ENCODE results near the gene LMF1.

The LMF1 gene

GRCh38 chr16:897701-898100 lies 73.1 kb downstream of the LMF1 start:
- Histone ChIP-seq H3K36me3 (ENCODE audit: low read length) (no peaks in the 10 kb centered on the region), H3K9me2 (replicated peaks; ENCODE audit: insufficient read depth, low read length) (no peaks in the 10 kb centered on the region), H2AFZ (ENCODE audit: low read depth, low read length, severe bottlenecking) (no peak overlapping the region), H3K4me2 (ENCODE audit: low read depth, low read length, poor library complexity, severe bottlenecking) (no peak overlapping the region), H3K9ac (ENCODE audit: low read length) (no peak overlapping the region), H3K4me3 (ENCODE audit: insufficient read depth, low read length, poor library complexity, severe bottlenecking) (no peak overlapping the region), H3K9me3 (ENCODE audit: insufficient read depth, low read length) (no peaks in the 10 kb centered on the region), H3K27ac (ENCODE audit: low read depth, low read length) (no peak overlapping the region), H3K79me2 (ENCODE audit: insufficient read depth, low read length) (no peaks in the 10 kb centered on the region), H3K27me3 (ENCODE audit: low read length) (no peaks in the 10 kb centered on the region), H4K20me1 (ENCODE audit: low read depth, low read length) (no peaks in the 10 kb centered on the region), H3F3A (ENCODE audit: insufficient read depth) (no peaks in the 10 kb centered on the region)
- no peak for TF ChIP-seq EZH2phosphoT487 (conservative IDR thresholded peaks at IDR 0.05; ENCODE audit: low read length)

GRCh38 chr16:897200-897543 lies 73.6 kb downstream of the LMF1 start:
- H3K36me3 ChIP-seq (ENCODE audit: low read length): no peaks in the 10 kb centered on the region
- TF ChIP-seq CTCF (IDR thresholded peaks at IDR 0.05; ENCODE audit: insufficient read depth, low read length, poor library complexity, severe bottlenecking): no peak
- no peak for TF ChIP-seq EZH2phosphoT487 (conservative IDR thresholded peaks at IDR 0.05; ENCODE audit: low read length)
- no peak overlapping the region for H3K27ac ChIP-seq (ENCODE audit: low read depth, low read length)
- no peaks in the 10 kb centered on the region for H3K79me2 ChIP-seq (ENCODE audit: insufficient read depth, low read length)
- no peak overlapping the region for H2AFZ ChIP-seq (ENCODE audit: low read depth, low read length, severe bottlenecking)
- H3K9me2 ChIP-seq (replicated peaks; ENCODE audit: insufficient read depth, low read length): no peaks in the 10 kb centered on the region
- H3K27me3 ChIP-seq (ENCODE audit: low read length): no peaks in the 10 kb centered on the region
- H3K9ac ChIP-seq (ENCODE audit: low read length): no peak overlapping the region
- no peaks in the 10 kb centered on the region for H3F3A ChIP-seq (ENCODE audit: insufficient read depth)
- no peak overlapping the region for H3K4me2 ChIP-seq (ENCODE audit: low read depth, low read length, poor library complexity, severe bottlenecking)
- H3K9me3 ChIP-seq (ENCODE audit: insufficient read depth, low read length): no peaks in the 10 kb centered on the region
- H3K4me3 ChIP-seq (ENCODE audit: insufficient read depth, low read length, poor library complexity, severe bottlenecking): no peak overlapping the region
- no peaks in the 10 kb centered on the region for H4K20me1 ChIP-seq (ENCODE audit: low read depth, low read length)

GRCh38 chr16:896261-897199 lies 74.3 kb downstream of the LMF1 start:
- no peaks in the 10 kb centered on the region for H3K36me3 ChIP-seq (ENCODE audit: low read length)
- H3K9ac ChIP-seq (ENCODE audit: low read length): no peak overlapping the region
- H3F3A ChIP-seq (ENCODE audit: insufficient read depth): no peaks in the 10 kb centered on the region
- no peaks in the 10 kb centered on the region for H3K9me3 ChIP-seq (ENCODE audit: insufficient read depth, low read length)
- no peak overlapping the region for H3K4me3 ChIP-seq (ENCODE audit: insufficient read depth, low read length, poor library complexity, severe bottlenecking)
- H3K4me2 ChIP-seq (ENCODE audit: low read depth, low read length, poor library complexity, severe bottlenecking): no peak overlapping the region
- no peaks in the 10 kb centered on the region for H4K20me1 ChIP-seq (ENCODE audit: low read depth, low read length)
- no peak overlapping the region for H2AFZ ChIP-seq (ENCODE audit: low read depth, low read length, severe bottlenecking)
- no peaks in the 10 kb centered on the region for H3K27me3 ChIP-seq (ENCODE audit: low read length)
- H3K9me2 ChIP-seq (replicated peaks; ENCODE audit: insufficient read depth, low read length): no peaks in the 10 kb centered on the region
- H3K79me2 ChIP-seq (ENCODE audit: insufficient read depth, low read length): no peaks in the 10 kb centered on the region
- H3K27ac ChIP-seq (ENCODE audit: low read depth, low read length): no peak overlapping the region
- TF ChIP-seq EZH2phosphoT487 (conservative IDR thresholded peaks at IDR 0.05; ENCODE audit: low read length) (no peak), CTCF (IDR thresholded peaks at IDR 0.05; ENCODE audit: insufficient read depth, low read length, poor library complexity, severe bottlenecking) (no peak)

- H3K4me2 ChIP-seq (ENCODE audit: low read depth, low read length, poor library complexity, severe bottlenecking): no peak overlapping the region
- no peaks in the 10 kb centered on the region for H3K27me3 ChIP-seq (ENCODE audit: low read length)
- H3K36me3 ChIP-seq (ENCODE audit: low read length): no peaks in the 10 kb centered on the region
- H3F3A ChIP-seq (ENCODE audit: insufficient read depth): no peaks in the 10 kb centered on the region
- TF ChIP-seq CTCF (IDR thresholded peaks at IDR 0.05; ENCODE audit: insufficient read depth, low read length, poor library complexity, severe bottlenecking): no peak
- TF ChIP-seq EZH2phosphoT487 (conservative IDR thresholded peaks at IDR 0.05; ENCODE audit: low read length): no peak
- no peak overlapping the region for H3K4me3 ChIP-seq (ENCODE audit: insufficient read depth, low read length, poor library complexity, severe bottlenecking)
- H3K9me2 ChIP-seq (replicated peaks; ENCODE audit: insufficient read depth, low read length): no peaks in the 10 kb centered on the region
- H3K9me3 ChIP-seq (ENCODE audit: insufficient read depth, low read length): no peaks in the 10 kb centered on the region
- no peaks in the 10 kb centered on the region for H3K79me2 ChIP-seq (ENCODE audit: insufficient read depth, low read length)
- no peak overlapping the region for H2AFZ ChIP-seq (ENCODE audit: low read depth, low read length, severe bottlenecking)
- no peak overlapping the region for H3K27ac ChIP-seq (ENCODE audit: low read depth, low read length)
- no peak overlapping the region for H3K9ac ChIP-seq (ENCODE audit: low read length)
- H4K20me1 ChIP-seq (ENCODE audit: low read depth, low read length): no peaks in the 10 kb centered on the region
These were observed 75.4 kb downstream of the LMF1 start for GRCh38 chr16:895371-895770.

Data from SU-DHL-6 (cell line).